Measurements from ENCODE around the gene AJM1. TPM values are rescaled to one million over a fixed set of nuclear protein-coding genes. Genes with fewer than 3 reads are reported as not detected.
A peak's percentile ranks its signal among the peaks of the same experiment; 100 is the strongest.
"Not testable (repeated sequence)": the region's sequence is repeated elsewhere in the genome, so short reads cannot be mapped to it uniquely, and the experiment has no call there.

AJM1 gene
- total and polyA plus RNA-seq, 7 donors = 1.3 to 4.9 (median 2.0) TPM

GRCh38 chr9:136839229-136840139 is 2.8 kb upstream of the AJM1 start:
- Histone ChIP-seq H3K27ac (no peak overlapping the region), H3K27me3 (ENCODE audit: insufficient read depth in 3 of 3, low read length in 2 of 3) (peaks cover 0 to 5% (median 0%) of the 10 kb centered on the region in 3 donors), H3K9me3 (no peaks in the 10 kb centered on the region), H3K4me3 (no peak overlapping the region), H3K36me3 (ENCODE audit: insufficient read depth in 1 of 2, low read depth in 1 of 2) (peaks cover 0 to 42% of the 10 kb centered on the region in 2 donors), H3K4me1 (peaks cover 13% of the 10 kb centered on the region)
- DNase-seq (no peak), ATAC-seq (no peak)
- intact Hi-C loops (cut with DNase I) = loop anchor here in 1 of 2 donors (2.0 to 10.0 kb wide), 2 partner anchors 39 to 185 kb away; partner anchors contain the start of gene ABCA2
- 75 to 82% (median 76%) methylated on average over 35 to 36 of the region's 36 CpGs for WGBS, 3 donors
- TF ChIP-seq CTCF (IDR thresholded peaks at IDR 0.05) = no peak

- peaks cover 0 to 40% of the 10 kb centered on the region in 2 donors for H3K36me3 ChIP-seq (ENCODE audit: insufficient read depth in 1 of 2, low read depth in 1 of 2)
- no peak for TF ChIP-seq CTCF (IDR thresholded peaks at IDR 0.05)
- no peaks in the 10 kb centered on the region for H3K9me3 ChIP-seq
- DNase-seq (no peak), ATAC-seq (no peak)
- WGBS, 3 donors = 54 to 74% (median 71%) methylated on average over 19 to 32 of the region's 32 CpGs
- no peak overlapping the region for H3K4me3 ChIP-seq
- intact Hi-C loops (cut with DNase I) = loop anchor here in 1 of 2 donors (10.0 kb wide), 1 partner anchor 184 kb away; the partner anchor contains the start of gene ABCA2
- H3K4me1 ChIP-seq = peaks cover 13% of the 10 kb centered on the region
- H3K27me3 ChIP-seq (ENCODE audit: insufficient read depth in 3 of 3, low read length in 2 of 3) = peaks cover 0 to 7% (median 2%) of the 10 kb centered on the region in 3 donors
- peak overlapping the region; percentile 38 for H3K27ac ChIP-seq
Observed at GRCh38 chr9:136840140-136840876, 2.0 kb upstream of the AJM1 start.

GRCh38 chr9:136840877-136841645 is 1.2 kb upstream of the AJM1 start:
- Histone ChIP-seq H3K9me3 (no peaks in the 10 kb centered on the region), H3K36me3 (ENCODE audit: insufficient read depth in 1 of 2, low read depth in 1 of 2) (peaks cover 0 to 33% of the 10 kb centered on the region in 2 donors), H3K4me1 (peaks cover 13% of the 10 kb centered on the region), H3K27me3 (ENCODE audit: insufficient read depth in 3 of 3, low read length in 2 of 3) (peaks cover 0 to 14% (median 2%) of the 10 kb centered on the region in 3 donors), H3K4me3 (no peak overlapping the region), H3K27ac (peak overlapping the region; percentile 38)
- ATAC-seq (peak; percentile 26 to 49 (median 40)), DNase-seq (peak in 1 of 2 donors; percentile 72)
- 41 to 62% (median 44%) methylated on average over 23 to 28 of the region's 28 CpGs for WGBS, 3 donors
- intact Hi-C loops (cut with DNase I) = loop anchor here in 1 of 2 donors (10.0 kb wide), 1 partner anchor 184 kb away; the partner anchor contains the start of gene ABCA2
- TF ChIP-seq CTCF (IDR thresholded peaks at IDR 0.05) = no peak

- DNase-seq (peak in 1 of 2 donors; percentile 58), ATAC-seq (peak in 3 of 4 donors; percentile 3 to 4 (median 3))
- Histone ChIP-seq H3K4me1 (peaks cover 13% of the 10 kb centered on the region), H3K27me3 (ENCODE audit: insufficient read depth in 3 of 3, low read length in 2 of 3) (peaks cover 0 to 19% (median 8%) of the 10 kb centered on the region in 3 donors), H3K4me3 (peak overlapping the region; percentile 63), H3K36me3 (ENCODE audit: insufficient read depth in 1 of 2, low read depth in 1 of 2) (peaks cover 0 to 26% of the 10 kb centered on the region in 2 donors), H3K27ac (peak overlapping the region; percentile 43)
- intact Hi-C loops (cut with DNase I) = loop anchor here in 1 of 2 donors (10.0 kb wide), 1 partner anchor 183 kb away; the partner anchor contains the start of gene ABCA2
- WGBS, 3 donors = 26 to 37% (median 28%) methylated on average over 13 to 16 of the region's 16 CpGs
- not testable (repeated sequence) for H3K9me3 ChIP-seq
Observed at GRCh38 chr9:136841646-136842379, 465 bp upstream of the AJM1 start.

- ATAC-seq = peak in 3 of 4 donors; percentile 23 to 35 (median 23)
- Histone ChIP-seq H3K4me1 (peaks cover 13% of the 10 kb centered on the region), H3K36me3 (ENCODE audit: insufficient read depth in 1 of 2, low read depth in 1 of 2) (peaks cover 0 to 21% of the 10 kb centered on the region in 2 donors), H3K27me3 (ENCODE audit: insufficient read depth in 3 of 3, low read length in 2 of 3) (peaks cover 0 to 24% (median 8%) of the 10 kb centered on the region in 3 donors), H3K4me3 (peak overlapping the region; percentile 63)
- not testable (repeated sequence) for H3K27ac ChIP-seq, H3K9me3 ChIP-seq, DNase-seq
- intact Hi-C loops (cut with DNase I) = loop anchor here in 1 of 2 donors (10.0 kb wide), 1 partner anchor 182 kb away; the partner anchor contains the start of gene ABCA2
- WGBS, 3 donors = 12 to 21% (median 14%) methylated on average over 16 to 21 of the region's 21 CpGs
Observed at GRCh38 chr9:136843159-136843800, 1.0 kb downstream of the AJM1 start.
